K562 (cell line): ENCODE data around the gene SPEG. TPM values are rescaled to one million over a fixed set of nuclear protein-coding genes. Genes with fewer than 3 reads are reported as not detected.

Experiments used
- BCOR ChIP-seq: fragments of 450-650 bp; IDR thresholded peaks from 2 replicates; pipeline ENCODE4 v1.6.1; 2016
- CBFA2T3 ChIP-seq: fragments of 450-650 bp; IDR thresholded peaks from 2 replicates; pipeline ENCODE4 v1.6.1; 2017
- EHMT2 ChIP-seq: fragments of 450-650 bp; IDR thresholded peaks from 2 replicates; pipeline ENCODE4 v1.6.1; 2018; ENCODE audit warnings: antibody characterized with exemption
- HLTF ChIP-seq: fragments of 450-650 bp; IDR thresholded peaks from 2 replicates; pipeline ENCODE4 v1.6.1; 2016
- MTA1 ChIP-seq: fragments of 450-650 bp; IDR thresholded peaks from 2 replicates; pipeline ENCODE4 v1.6.1; 2017; ENCODE audit warnings: borderline replicate concordance
- MYC ChIP-seq, 2 experiments: fragments of 250-450 bp in 1 of 2; sonication (Bioruptor Pico) in 1 of 2; IDR thresholded peaks; 2 replicates each; pipeline versions ENCODE4 v1.5.1 to v1.6.1; 2012 to 2021; ENCODE audit warnings: low read depth in 2 of 2, borderline replicate concordance in 1 of 2, improper control_type of control experiment in 1 of 2, low read length in 1 of 2, mild to moderate bottlenecking in 1 of 2, moderate library complexity in 1 of 2
- NEUROD1 ChIP-seq: fragments of 150-350 bp; IDR thresholded peaks from 2 replicates; pipeline ENCODE4 v1.6.1; 2014; ENCODE audit warnings: borderline replicate concordance, low read length, low read depth; ENCODE audit not compliant: partially characterized antibody
- NFIC ChIP-seq: fragments of 450-650 bp; IDR thresholded peaks from 2 replicates; pipeline ENCODE4 v1.6.1; 2017; ENCODE audit warnings: mild to moderate bottlenecking, inconsistent platforms
- PML ChIP-seq: IDR thresholded peaks from 2 replicates; pipeline ENCODE4 v1.6.1; 2012; ENCODE audit warnings: low read length, inconsistent platforms
- TBP ChIP-seq: optimal IDR thresholded peaks from 2 replicates; pipeline ENCODE3; 2011; ENCODE audit warnings: low read depth, low read length, improper control_type of control experiment
- TRIM24 ChIP-seq, 2 experiments: fragments of 450-650 bp; IDR thresholded peaks; 2 replicates each; pipeline ENCODE4 v1.6.1; 2016
- ZFP36 ChIP-seq: fragments of 150-350 bp; IDR thresholded peaks from 2 replicates; pipeline ENCODE4 v1.6.1; 2018; ENCODE audit warnings: low read length, low read depth; ENCODE audit not compliant: partially characterized antibody
- ZNF41 ChIP-seq: fragments of 250-450 bp; sonication (Bioruptor Pico); conservative IDR thresholded peaks from 2 replicates; pipeline ENCODE4 v1.4.0; 2020; ENCODE audit warnings: mild to moderate bottlenecking
- ZNF592 ChIP-seq: fragments of 450-650 bp; IDR thresholded peaks from 2 replicates; pipeline ENCODE4 v1.6.1; 2017; ENCODE audit warnings: antibody characterized with exemption, mild to moderate bottlenecking
- ZNF644 ChIP-seq: fragments of 200-800 bp; sonication (Bioruptor generic); IDR thresholded peaks from 2 replicates; pipeline ENCODE4 v1.6.1; 2016; ENCODE audit warnings: low read depth, missing genetic modification characterization, missing compliant biosample characterization
- ZNF740 ChIP-seq, 3 experiments: fragments of 200-800 bp in 1 of 3; sonication (Bioruptor generic) in 1 of 3; sonication (generic) in 1 of 3; formaldehyde crosslinking in 1 of 3; IDR thresholded peaks; 2 replicates each; pipeline versions ENCODE4 v1.6.1 to v1.8.0; 2016 to 2022; ENCODE audit warnings: mild to moderate bottlenecking in 2 of 3, missing compliant biosample characterization in 2 of 3, missing genetic modification characterization in 2 of 3, missing genetic modification reagents in 1 of 3
- polyA plus RNA-seq, 8 experiments: library from polyadenylated mRNA; depleted of rRNA in 4 of 8; stranded (reverse) in 5 of 8; unstranded in 3 of 8; fragments of >200 nt; fragmentation: Nextera tagmentation in 2 of 8; fragmentation: Illumina TruSeq in 1 of 8; extraction: Ambion mirVana in 2 of 8; extraction: Trizol in 1 of 8; gene quantifications; 2 replicates each; pipeline versions ENCODE4 v1.2.1 to v1.2.3, GENCODE V29; 2011 to 2014; ENCODE audit warnings: inconsistent platforms in 1 of 8, missing spikeins in 1 of 8
- total RNA-seq, 7 experiments: library from RNA; depleted of rRNA in 6 of 7; stranded (reverse); fragments of >200 nt in 6 of 7; fragmentation: Illumina TruSeq in 2 of 7; extraction: Trizol in 2 of 7; gene quantifications; 2 replicates each; pipeline versions ENCODE4 v1.2.1 to v1.2.3, GENCODE V29; 2011 to 2021; ENCODE audit warnings: low replicate concordance in 1 of 7
- TF ChIP-seq, protein P1 (sequence below): sonication (generic); formaldehyde crosslinking; IDR thresholded peaks from 2 replicates; pipeline ENCODE4 v1.8.1; 2023; ENCODE audit warnings: missing genetic modification reagents, mild to moderate bottlenecking, borderline replicate concordance

The SPEG gene
- total and polyA plus RNA-seq, 9 of the 15 experiments (the other 6 are each of a cell fraction or from before 2014, with no cell fraction given), result 0.49 to 8.7 (median 3.0) TPM

GRCh38 chr2:219521066-219521880 lies 86.6 kb downstream of the SPEG start (continued):
- TF ChIP-seq, protein P1, sequence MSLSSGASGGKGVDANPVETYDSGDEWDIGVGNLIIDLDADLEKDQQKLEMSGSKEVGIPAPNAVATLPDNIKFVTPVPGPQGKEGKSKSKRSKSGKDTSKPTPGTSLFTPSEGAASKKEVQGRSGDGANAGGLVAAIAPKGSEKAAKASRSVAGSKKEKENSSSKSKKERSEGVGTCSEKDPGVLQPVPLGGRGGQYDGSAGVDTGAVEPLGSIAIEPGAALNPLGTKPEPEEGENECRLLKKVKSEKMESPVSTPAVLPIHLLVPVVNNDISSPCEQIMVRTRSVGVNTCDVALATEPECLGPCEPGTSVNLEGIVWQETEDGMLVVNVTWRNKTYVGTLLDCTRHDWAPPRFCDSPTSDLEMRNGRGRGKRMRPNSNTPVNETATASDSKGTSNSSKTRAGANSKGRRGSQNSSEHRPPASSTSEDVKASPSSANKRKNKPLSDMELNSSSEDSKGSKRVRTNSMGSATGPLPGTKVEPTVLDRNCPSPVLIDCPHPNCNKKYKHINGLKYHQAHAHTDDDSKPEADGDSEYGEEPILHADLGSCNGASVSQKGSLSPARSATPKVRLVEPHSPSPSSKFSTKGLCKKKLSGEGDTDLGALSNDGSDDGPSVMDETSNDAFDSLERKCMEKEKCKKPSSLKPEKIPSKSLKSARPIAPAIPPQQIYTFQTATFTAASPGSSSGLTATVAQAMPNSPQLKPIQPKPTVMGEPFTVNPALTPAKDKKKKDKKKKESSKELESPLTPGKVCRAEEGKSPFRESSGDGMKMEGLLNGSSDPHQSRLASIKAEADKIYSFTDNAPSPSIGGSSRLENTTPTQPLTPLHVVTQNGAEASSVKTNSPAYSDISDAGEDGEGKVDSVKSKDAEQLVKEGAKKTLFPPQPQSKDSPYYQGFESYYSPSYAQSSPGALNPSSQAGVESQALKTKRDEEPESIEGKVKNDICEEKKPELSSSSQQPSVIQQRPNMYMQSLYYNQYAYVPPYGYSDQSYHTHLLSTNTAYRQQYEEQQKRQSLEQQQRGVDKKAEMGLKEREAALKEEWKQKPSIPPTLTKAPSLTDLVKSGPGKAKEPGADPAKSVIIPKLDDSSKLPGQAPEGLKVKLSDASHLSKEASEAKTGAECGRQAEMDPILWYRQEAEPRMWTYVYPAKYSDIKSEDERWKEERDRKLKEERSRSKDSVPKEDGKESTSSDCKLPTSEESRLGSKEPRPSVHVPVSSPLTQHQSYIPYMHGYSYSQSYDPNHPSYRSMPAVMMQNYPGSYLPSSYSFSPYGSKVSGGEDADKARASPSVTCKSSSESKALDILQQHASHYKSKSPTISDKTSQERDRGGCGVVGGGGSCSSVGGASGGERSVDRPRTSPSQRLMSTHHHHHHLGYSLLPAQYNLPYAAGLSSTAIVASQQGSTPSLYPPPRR, result no peak
- 0 out of 2 replicates have a peak, but pooled peaks have one; percentile 20 for TF ChIP-seq ZNF740 (CRISPR knock-in tag; IDR thresholded peaks at IDR 0.05)
- 0 out of 4 replicates have a peak, but pooled peaks of 1 of the 2 experiments have one; percentile 23 for TF ChIP-seq ZNF740 (tag; IDR thresholded peaks at IDR 0.05)
- peak in 1 of 2 experiments; percentile 31; a peak in 1 of 4 replicates for TF ChIP-seq TRIM24 (IDR thresholded peaks at IDR 0.05)
- peak; percentile 63; the same call in 1 of the 2 replicates for TF ChIP-seq BCOR
- no peak for TF ChIP-seq EHMT2
- 0 out of 2 replicates have a peak, but pooled peaks have one; percentile 60 for TF ChIP-seq ZNF644 (tag)
- TF ChIP-seq TBP, result no peak
- TF ChIP-seq NFIC, result peak; percentile 63
- peak; percentile 89 for TF ChIP-seq HLTF
- peak; percentile 55 for TF ChIP-seq ZFP36
- TF ChIP-seq PML, result peak; percentile 43; the same call in 1 of the 2 replicates
- peak; percentile 69 for TF ChIP-seq MYC (IDR thresholded peaks at IDR 0.05; ENCODE audit: low read depth, low read length)
- no peak for TF ChIP-seq MYC (CRISPR knock-in tag; IDR thresholded peaks at IDR 0.05; ENCODE audit: borderline replicate concordance, low read depth)
- peak; percentile 64 for TF ChIP-seq ZNF592
- no peak for TF ChIP-seq ZNF41 (CRISPR knock-in tag)
- TF ChIP-seq MTA1, result peak; percentile 84
- peak; percentile 42 for TF ChIP-seq NEUROD1
- TF ChIP-seq CBFA2T3, result peak; percentile 90
